ENCODE results near the gene PHLDA2.

PHLDA2 gene

GRCh38 chr11:2881076-2881980, 47.9 kb downstream of the PHLDA2 start:
- DNase-seq = no peak

- no peak for DNase-seq
Observed at GRCh38 chr11:2880646-2881045, 48.6 kb downstream of the PHLDA2 start.

GRCh38 chr11:2878782-2879181, 50.4 kb downstream of the PHLDA2 start:
- no peak for DNase-seq

Data from CD4-positive, alpha-beta T cell treated with Interleukin-4 for 4 hours (primary cell).